Fibroblast of the aortic adventitia (primary cell): ENCODE results near the gene CHIA. TPM values are rescaled to one million over a fixed set of nuclear protein-coding genes. Genes with fewer than 3 reads are reported as not detected.

ENCODE experiments used
- DNase-seq: peaks from one replicate; pipeline ENCODE4 v3.0.0-alpha.2; 2010; ENCODE audit warnings: low read depth
- H3K4me3 ChIP-seq: 2 replicates; pipeline ENCODE4 v1.5.1; 2011; ENCODE audit warnings: low read depth, mild to moderate bottlenecking, control low read depth, low read length, moderate library complexity
- CTCF ChIP-seq: IDR thresholded peaks from 2 replicates; pipeline ENCODE4 v1.5.1; 2011; ENCODE audit warnings: mild to moderate bottlenecking, low read length, control low read depth, inconsistent platforms; ENCODE audit not compliant: insufficient read depth
- total RNA-seq: library from RNA; depleted of rRNA; stranded (reverse); fragments of >200 nt; gene quantifications from 2 replicates; pipeline ENCODE4 v1.2.3, GENCODE V29; 2012; ENCODE audit warnings: low replicate concordance

CHIA gene
- total RNA-seq, 1 donor = not detected

DNA sequence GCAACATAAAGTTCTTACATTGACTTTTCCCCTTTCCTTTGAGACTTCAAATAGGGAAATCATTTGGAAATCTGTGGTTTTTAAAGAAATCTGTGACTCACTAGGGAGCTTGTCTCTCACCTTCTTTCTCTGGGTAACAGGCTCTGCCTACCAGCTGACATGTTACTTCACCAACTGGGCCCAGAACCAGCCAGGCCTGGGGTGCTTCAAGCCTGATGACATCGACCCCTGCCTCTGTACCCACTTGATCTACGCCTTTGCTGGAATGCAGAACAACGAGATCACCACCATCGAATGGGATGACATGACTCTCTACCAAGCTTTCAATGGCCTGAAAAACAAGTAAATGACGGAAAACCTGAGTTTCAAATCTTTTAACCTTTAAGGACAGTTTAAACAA lies 9.2 kb upstream of the CHIA start:
- no peak for DNase-seq
- no peak for TF ChIP-seq CTCF
- H3K4me3 ChIP-seq = no peak overlapping the region

DNA sequence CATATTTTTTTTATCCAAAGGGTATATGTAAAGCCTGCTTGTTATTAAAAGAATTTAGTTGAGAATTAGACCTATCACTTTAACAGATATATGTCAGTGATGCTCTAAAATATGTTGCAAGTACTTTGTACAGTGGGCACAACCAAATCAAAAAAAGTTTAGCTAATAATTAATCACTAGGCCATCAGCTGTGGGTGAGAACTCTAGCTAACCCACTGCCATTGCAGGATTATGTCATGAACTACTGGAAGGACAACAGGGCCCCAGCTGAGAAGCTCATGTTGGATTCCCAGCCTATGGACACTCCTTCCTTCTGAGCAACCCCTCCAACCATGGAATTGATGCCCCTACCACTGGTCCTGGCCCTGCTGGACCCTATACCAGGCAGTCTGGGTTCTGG lies 6.8 kb upstream of the CHIA start:
- TF ChIP-seq CTCF = no peak
- no peak for DNase-seq
- H3K4me3 ChIP-seq = no peak overlapping the region

GRCh38 chr1:111285879-111286278 lies 4.8 kb upstream of the CHIA start:
- DNase-seq = no peak
- no peak for TF ChIP-seq CTCF

GRCh38 chr1:111286912-111287311 lies 3.7 kb upstream of the CHIA start:
- H3K4me3 ChIP-seq = no peak overlapping the region
- no peak for TF ChIP-seq CTCF
- DNase-seq = no peak

More at GRCh38 chr1:111285879-111286278, 4.8 kb upstream of the CHIA start:
- no peak overlapping the region for H3K4me3 ChIP-seq

- H3K4me3 ChIP-seq = no peak overlapping the region
- DNase-seq = no peak
- TF ChIP-seq CTCF = no peak
Measured at GRCh38 chr1:111289371-111289770, 1.3 kb upstream of the CHIA start.

DNA sequence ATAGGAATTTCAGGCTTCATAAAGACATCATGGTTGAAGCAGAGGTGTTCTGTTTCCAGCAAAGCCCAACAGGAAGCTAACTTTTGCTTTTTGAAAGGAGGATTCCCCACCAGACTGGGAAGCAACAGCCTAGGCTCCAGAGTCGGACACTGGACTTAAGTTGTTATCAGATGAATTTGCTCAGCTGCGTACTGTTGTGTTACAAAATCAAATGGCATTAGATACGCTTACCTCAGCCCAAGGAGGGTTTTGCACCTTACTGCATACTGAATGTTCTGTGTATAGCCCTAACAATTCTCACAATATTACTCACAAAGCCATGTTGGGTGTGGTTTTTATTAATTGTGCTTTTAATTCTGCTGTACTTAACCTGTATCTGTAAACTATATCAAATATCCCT lies 547 bp upstream of the CHIA start:
- TF ChIP-seq CTCF = no peak
- no peak for DNase-seq
- no peak overlapping the region for H3K4me3 ChIP-seq

GRCh38 chr1:111294390-111294789 lies 3.7 kb downstream of the CHIA start:
- no peak for DNase-seq
- TF ChIP-seq CTCF = no peak
- no peak overlapping the region for H3K4me3 ChIP-seq
